HEK293T (cell line): Measurements from ENCODE around the gene GRB14.

ENCODE experiments used
- BHLHE40 ChIP-seq: fragments of 450-650 bp; IDR thresholded peaks from 2 replicates; pipeline ENCODE4 v1.6.1; 2016; ENCODE audit warnings: mild to moderate bottlenecking, moderate library complexity, borderline replicate concordance
- CTBP1 ChIP-seq: fragments of 450-650 bp; IDR thresholded peaks from 2 replicates; pipeline ENCODE4 v1.6.1; 2016; ENCODE audit warnings: borderline replicate concordance
- ELF4 ChIP-seq: fragments of 450-650 bp; IDR thresholded peaks from 2 replicates; pipeline ENCODE4 v1.6.1; 2017; ENCODE audit warnings: antibody characterized with exemption
- FOXA1 ChIP-seq: fragments of 450-650 bp; IDR thresholded peaks from 2 replicates; pipeline ENCODE4 v1.6.1; 2016; ENCODE audit warnings: mild to moderate bottlenecking
- FOXK2 ChIP-seq: fragments of 450-650 bp; IDR thresholded peaks from 2 replicates; pipeline ENCODE4 v1.6.1; 2016; ENCODE audit warnings: mild to moderate bottlenecking
- FOXM1 ChIP-seq: fragments of 450-650 bp; IDR thresholded peaks from 2 replicates; pipeline ENCODE4 v1.6.1; 2017; ENCODE audit warnings: mild to moderate bottlenecking, borderline replicate concordance
- HDGF ChIP-seq: fragments of 450-650 bp; IDR thresholded peaks from 2 replicates; pipeline ENCODE4 v1.6.1; 2017; ENCODE audit warnings: antibody characterized with exemption, borderline replicate concordance
- SP1 ChIP-seq: fragments of 450-650 bp; IDR thresholded peaks from 2 replicates; pipeline ENCODE4 v1.6.1; 2017
- TARDBP ChIP-seq: fragments of 450-650 bp; IDR thresholded peaks from 2 replicates; pipeline ENCODE4 v1.6.1; 2016
- ZNF384 ChIP-seq: fragments of 450-650 bp; IDR thresholded peaks from 2 replicates; pipeline ENCODE4 v1.6.1; 2016

DNA sequence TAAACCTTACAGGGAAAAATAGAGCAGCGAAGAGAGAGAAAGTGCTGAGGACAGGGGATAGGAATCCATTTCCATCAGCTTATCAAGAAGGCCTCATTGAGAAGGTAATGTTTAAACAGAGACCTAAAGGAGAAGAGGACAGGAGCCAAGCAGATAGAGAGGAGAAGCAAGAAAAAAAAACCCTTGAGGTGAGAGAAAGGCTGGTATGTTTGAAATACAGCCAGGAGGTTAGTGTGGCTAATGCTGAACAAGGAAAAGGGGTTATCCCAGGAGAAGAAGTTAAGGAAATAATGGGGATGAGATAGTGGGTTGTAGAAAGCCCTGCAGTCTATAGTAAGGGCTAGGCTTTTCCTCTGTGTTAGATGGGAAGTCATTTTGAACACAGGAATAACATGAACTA, 90.8 kb downstream of the GRB14 start:
- TF ChIP-seq FOXA1 (no peak), FOXK2 (no peak), BHLHE40 (no peak), ELF4 (no peak), SP1 (no peak), HDGF (no peak), FOXM1 (no peak), TARDBP (no peak), CTBP1 (no peak), ZNF384 (no peak)
